Cardiac muscle cell (in vitro differentiated cells and primary cell): ENCODE measurements around the gene ADAMTS1. TPM values are rescaled to one million over a fixed set of nuclear protein-coding genes. Genes with fewer than 3 reads are reported as not detected.
A peak's percentile ranks its signal among the peaks of the same experiment; 100 is the strongest.

Experiments
- DNase-seq, 2 donors: peaks; one replicate each; pipeline versions ENCODE4 v3.0.0 to v3.0.0-alpha.2; 2010 to 2017; ENCODE audit warnings: low read depth in 1 of 2, low spot score in 1 of 2
- H3K27ac ChIP-seq: fragments of 200-600 bp; sonication (generic); 2 replicates; pipeline ENCODE4 v1.5.1; 2016
- H3K27me3 ChIP-seq: fragments of 200-600 bp; sonication (generic); 2 replicates; pipeline ENCODE4 v1.6.0; 2016; ENCODE audit warnings: control low read depth
- H3K36me3 ChIP-seq: fragments of 200-600 bp; sonication (generic); 2 replicates; pipeline ENCODE4 v1.5.1; 2016; ENCODE audit warnings: control low read depth
- H3K4me1 ChIP-seq: fragments of 200-600 bp; sonication (generic); 2 replicates; pipeline ENCODE4 v1.8.1; 2017; ENCODE audit warnings: low read depth, mild to moderate bottlenecking, mixed run types
- H3K4me3 ChIP-seq: fragments of 200-600 bp; sonication (generic); 2 replicates; pipeline ENCODE4 v1.5.1; 2016; ENCODE audit warnings: mild to moderate bottlenecking
- H3K9me3 ChIP-seq: fragments of 200-600 bp; sonication (generic); 2 replicates; pipeline ENCODE4 v1.5.1; 2017; ENCODE audit warnings: low read depth, mild to moderate bottlenecking, control low read depth
- polyA plus RNA-seq: library from polyadenylated mRNA; unstranded; fragments of >200 nt; fragmentation: Nextera tagmentation; extraction: Ambion mirVana; gene quantifications from 2 replicates; pipeline ENCODE4 v1.2.1, GENCODE V29; 2016
- total RNA-seq: library from RNA; depleted of rRNA; stranded (reverse); fragments of >200 nt; gene quantifications from 2 replicates; pipeline ENCODE4 v1.2.3, GENCODE V29; 2016
- TF ChIP-seq, protein P1 (sequence below): IDR thresholded peaks from 2 replicates; pipeline ENCODE4 v1.5.1; 2012; ENCODE audit warnings: low read depth, mild to moderate bottlenecking, low read length

ADAMTS1 gene
- total and polyA plus RNA-seq, 2 experiments from 2014 or later, result 154 to 185 TPM

GRCh38 chr21:26840201-26840600, 5.0 kb downstream of the ADAMTS1 start:
- Histone ChIP-seq H3K27me3 (no peaks in the 10 kb centered on the region), H3K4me3 (no peak overlapping the region), H3K4me1 (peaks cover 37% of the 10 kb centered on the region), H3K27ac (peak overlapping the region; percentile 36), H3K36me3 (peaks cover 69% of the 10 kb centered on the region), H3K9me3 (no peaks in the 10 kb centered on the region)
- TF ChIP-seq, protein P1, sequence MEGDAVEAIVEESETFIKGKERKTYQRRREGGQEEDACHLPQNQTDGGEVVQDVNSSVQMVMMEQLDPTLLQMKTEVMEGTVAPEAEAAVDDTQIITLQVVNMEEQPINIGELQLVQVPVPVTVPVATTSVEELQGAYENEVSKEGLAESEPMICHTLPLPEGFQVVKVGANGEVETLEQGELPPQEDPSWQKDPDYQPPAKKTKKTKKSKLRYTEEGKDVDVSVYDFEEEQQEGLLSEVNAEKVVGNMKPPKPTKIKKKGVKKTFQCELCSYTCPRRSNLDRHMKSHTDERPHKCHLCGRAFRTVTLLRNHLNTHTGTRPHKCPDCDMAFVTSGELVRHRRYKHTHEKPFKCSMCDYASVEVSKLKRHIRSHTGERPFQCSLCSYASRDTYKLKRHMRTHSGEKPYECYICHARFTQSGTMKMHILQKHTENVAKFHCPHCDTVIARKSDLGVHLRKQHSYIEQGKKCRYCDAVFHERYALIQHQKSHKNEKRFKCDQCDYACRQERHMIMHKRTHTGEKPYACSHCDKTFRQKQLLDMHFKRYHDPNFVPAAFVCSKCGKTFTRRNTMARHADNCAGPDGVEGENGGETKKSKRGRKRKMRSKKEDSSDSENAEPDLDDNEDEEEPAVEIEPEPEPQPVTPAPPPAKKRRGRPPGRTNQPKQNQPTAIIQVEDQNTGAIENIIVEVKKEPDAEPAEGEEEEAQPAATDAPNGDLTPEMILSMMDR, result no peak
- DNase-seq, result peak in 1 of 2 donors; percentile 14

DNA sequence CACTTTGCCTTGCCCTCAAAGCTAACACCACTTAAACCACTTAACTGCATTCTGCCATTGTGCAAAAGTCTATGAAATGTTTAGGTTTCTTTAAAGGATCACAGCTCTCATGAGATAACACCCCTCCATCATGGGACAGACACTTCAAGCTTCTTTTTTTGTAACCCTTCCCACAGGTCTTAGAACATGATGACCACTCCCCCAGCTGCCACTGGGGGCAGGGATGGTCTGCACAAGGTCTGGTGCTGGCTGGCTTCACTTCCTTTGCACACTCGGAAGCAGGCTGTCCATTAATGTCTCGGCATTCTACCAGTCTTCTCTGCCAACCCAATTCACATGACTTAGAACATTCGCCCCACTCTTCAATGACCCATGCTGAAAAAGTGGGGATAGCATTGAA, 7.7 kb downstream of the ADAMTS1 start:
- peak in 1 of 2 donors; percentile 32 for DNase-seq
- H3K9me3 ChIP-seq, result no peaks in the 10 kb centered on the region
- peaks cover 67% of the 10 kb centered on the region for H3K36me3 ChIP-seq
- H3K4me3 ChIP-seq, result no peak overlapping the region
- TF ChIP-seq, protein P1, result no peak
- H3K4me1 ChIP-seq, result peaks cover 37% of the 10 kb centered on the region
- H3K27me3 ChIP-seq, result no peaks in the 10 kb centered on the region
- H3K27ac ChIP-seq, result peak overlapping the region; percentile 58

GRCh38 chr21:26836528-26836927, 8.7 kb downstream of the ADAMTS1 start:
- H3K9me3 ChIP-seq, result no peaks in the 10 kb centered on the region
- no peak overlapping the region for H3K4me3 ChIP-seq
- H3K4me1 ChIP-seq, result peaks cover 28% of the 10 kb centered on the region
- TF ChIP-seq, protein P1, result no peak
- DNase-seq, result peak in 1 of 2 donors; percentile 29
- peak overlapping the region; percentile 64 for H3K27ac ChIP-seq
- H3K36me3 ChIP-seq, result peaks cover 57% of the 10 kb centered on the region
- no peaks in the 10 kb centered on the region for H3K27me3 ChIP-seq

DNA sequence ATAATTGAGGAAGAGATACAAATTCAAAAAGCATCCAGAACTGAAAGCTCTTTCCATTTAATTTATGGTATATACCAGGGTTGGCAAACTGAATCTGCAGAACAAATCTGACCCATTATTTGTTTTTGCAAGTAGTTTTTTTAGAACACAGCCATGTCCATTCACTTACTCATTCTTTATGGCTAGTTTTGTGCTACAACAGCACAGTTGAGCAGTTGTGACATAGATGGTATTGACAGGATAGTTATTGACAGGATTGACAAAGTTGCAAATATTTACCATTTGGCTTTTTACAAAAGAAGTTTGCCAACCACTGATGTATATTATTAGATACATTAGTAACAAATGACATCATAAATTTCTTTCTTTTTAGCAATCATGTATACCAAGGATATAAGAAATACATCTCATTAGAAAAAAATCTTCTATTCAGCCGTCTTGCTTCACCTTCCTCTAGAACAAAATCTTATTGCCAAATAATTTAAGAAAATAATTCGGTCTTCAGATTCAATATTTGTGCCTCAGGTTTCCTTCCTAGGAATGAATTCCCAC, 9.4 kb downstream of the ADAMTS1 start:
- TF ChIP-seq, protein P1, result no peak
- H3K27ac ChIP-seq, result peak overlapping the region; percentile 44
- DNase-seq, result no peak

GRCh38 chr21:26835027-26835713, 10.0 kb downstream of the ADAMTS1 start:
- Histone ChIP-seq H3K27ac (peak overlapping the region; percentile 44), H3K9me3 (no peaks in the 10 kb centered on the region), H3K27me3 (no peaks in the 10 kb centered on the region), H3K4me1 (peaks cover 16% of the 10 kb centered on the region), H3K36me3 (peaks cover 44% of the 10 kb centered on the region), H3K4me3 (no peak overlapping the region)
- TF ChIP-seq, protein P1, result peak; percentile 8
- peak in 1 of 2 donors; percentile 82 for DNase-seq

More for the DNA sequence above, 9.4 kb downstream of the ADAMTS1 start:
- peaks cover 23% of the 10 kb centered on the region for H3K4me1 ChIP-seq
- no peak overlapping the region for H3K4me3 ChIP-seq
- H3K36me3 ChIP-seq, result peaks cover 50% of the 10 kb centered on the region
- no peaks in the 10 kb centered on the region for H3K27me3 ChIP-seq
- H3K9me3 ChIP-seq, result no peaks in the 10 kb centered on the region
